Activated CD4-positive, alpha-beta T cell treated with anti-CD3 and anti-CD28 coated beads for 36 hours (primary cell): ENCODE results near the gene PHF14. TPM values are rescaled to one million over a fixed set of nuclear protein-coding genes. Genes with fewer than 3 reads are reported as not detected.

Experiments
- ATAC-seq: fragments of 200-7000 bp; cut with Tn5 transposase; one replicate; pipeline ENCODE4 v1.10.0; 2021; ENCODE audit warnings: mild to moderate bottlenecking, moderate library complexity
- CTCF ChIA-PET: fragments of 350-600 bp; sonication (Branson Sonifier 250); formaldehyde crosslinking; loops from one replicate; lab custom pipeline; 2021; ENCODE audit warnings: antibody characterized with exemption; lab: Charles Lee
- POLR2A ChIA-PET: fragments of 350-600 bp; sonication (Branson Sonifier 250); formaldehyde crosslinking; loops from one replicate; lab custom pipeline; 2021; ENCODE audit warnings: antibody characterized with exemption, inconsistent platforms; lab: Charles Lee
- DNase-seq: peaks from one replicate; pipeline ENCODE4 v3.0.0-alpha.2; 2020
- H3K27ac Mint-ChIP-seq: one replicate; pipeline ENCODE4 v1.8.0; 2021; ENCODE audit warnings: mixed read lengths
- H3K27me3 Mint-ChIP-seq: one replicate; pipeline ENCODE4 v1.8.0; 2021; ENCODE audit warnings: mixed read lengths
- H3K36me3 Mint-ChIP-seq: one replicate; pipeline ENCODE4 v1.8.0; 2021; ENCODE audit warnings: low read depth, mixed read lengths
- H3K4me1 Mint-ChIP-seq: one replicate; pipeline ENCODE4 v1.8.0; 2021; ENCODE audit warnings: mixed read lengths
- H3K4me3 Mint-ChIP-seq: one replicate; pipeline ENCODE4 v1.8.0; 2021; ENCODE audit warnings: mild to moderate bottlenecking, moderate library complexity, mixed read lengths
- H3K9me3 Mint-ChIP-seq: one replicate; pipeline ENCODE4 v1.8.0; 2021; ENCODE audit warnings: low read depth, mixed read lengths
- intact Hi-C, 2 experiments: fragments of 100-400 bp; cut with DNase I in 1 of 2; cut with micrococcal nuclease in 1 of 2; formaldehyde crosslinking; loops; one replicate each; pipeline versions ENCODE4 v1.14.2 to v1.15.1; 2022 to 2024; cut with DNase I, micrococcal nuclease
- total RNA-seq, 2 experiments: library from RNA; stranded (reverse); gene quantifications; one replicate each; pipeline ENCODE4 v1.2.3, GENCODE V29; 2021

Gene PHF14
- total RNA-seq, 2 experiments from 2014 or later = 37.4 to 40.3 TPM

- Mint-ChIP-seq H3K9me3 (no peaks in the 10 kb centered on the region), H3K4me1 (peaks cover 14% of the 10 kb centered on the region), H3K27me3 (no peaks in the 10 kb centered on the region), H3K27ac (no peak overlapping the region), H3K4me3 (no peak overlapping the region), H3K36me3 (peaks cover 20% of the 10 kb centered on the region)
- DNase-seq = no peak
- intact Hi-C loops = no loop called here
- CTCF ChIA-PET = no interaction called here
- ATAC-seq = no peak
- POLR2A ChIA-PET = no interaction called here
Observed at GRCh38 chr7:11120068-11120664, 146.5 kb downstream of the PHF14 start.

- Mint-ChIP-seq H3K9me3 (no peaks in the 10 kb centered on the region), H3K4me1 (peaks cover 14% of the 10 kb centered on the region), H3K4me3 (no peak overlapping the region), H3K27me3 (no peaks in the 10 kb centered on the region), H3K36me3 (peaks cover 20% of the 10 kb centered on the region), H3K27ac (no peak overlapping the region)
- ChIA-PET POLR2A (no interaction called here), CTCF (no interaction called here)
- intact Hi-C loops = no loop called here
- DNase-seq (no peak), ATAC-seq (peak; percentile 73)
Observed at GRCh38 chr7:11120675-11121220, 147.1 kb downstream of the PHF14 start.

- Mint-ChIP-seq H3K4me1 (peaks cover 34% of the 10 kb centered on the region), H3K27me3 (no peaks in the 10 kb centered on the region), H3K9me3 (no peaks in the 10 kb centered on the region), H3K36me3 (peaks cover 22% of the 10 kb centered on the region), H3K27ac (no peak overlapping the region), H3K4me3 (no peak overlapping the region)
- DNase-seq (no peak), ATAC-seq (no peak)
- ChIA-PET CTCF (interaction anchor here (2.0 kb wide), 1 partner anchor 8 kb away, joined by 6 read pairs; no protein-coding TSS in a partner anchor), POLR2A (no interaction called here)
- intact Hi-C loops = no loop called here
Observed at GRCh38 chr7:11124856-11125559, 151.3 kb downstream of the PHF14 start.

GRCh38 chr7:11127114-11127785 is 153.6 kb downstream of the PHF14 start:
- no peaks in the 10 kb centered on the region for H3K9me3 Mint-ChIP-seq
- ATAC-seq (peak; percentile 74), DNase-seq (no peak)
- peaks cover 13% of the 10 kb centered on the region for H3K36me3 Mint-ChIP-seq
- H3K4me3 Mint-ChIP-seq = no peak overlapping the region
- CTCF ChIA-PET = interaction anchor here (0.6 to 2.0 kb wide), 7 partner anchors 9 to 217 kb away, joined by 3 to 6 read pairs (median 3); no protein-coding TSS in a partner anchor
- POLR2A ChIA-PET = no interaction called here
- H3K4me1 Mint-ChIP-seq = peaks cover 26% of the 10 kb centered on the region
- intact Hi-C loops = no loop called here
- peak overlapping the region; percentile 48 for H3K27ac Mint-ChIP-seq
- no peaks in the 10 kb centered on the region for H3K27me3 Mint-ChIP-seq

GRCh38 chr7:11127988-11128387 is 154.3 kb downstream of the PHF14 start:
- no peaks in the 10 kb centered on the region for H3K9me3 Mint-ChIP-seq
- peaks cover 26% of the 10 kb centered on the region for H3K4me1 Mint-ChIP-seq
- ChIA-PET CTCF (no interaction called here), POLR2A (no interaction called here)
- intact Hi-C loops = no loop called here
- H3K36me3 Mint-ChIP-seq = peaks cover 10% of the 10 kb centered on the region
- DNase-seq = no peak
- ATAC-seq = no peak
- no peaks in the 10 kb centered on the region for H3K27me3 Mint-ChIP-seq
- no peak overlapping the region for H3K4me3 Mint-ChIP-seq
- H3K27ac Mint-ChIP-seq = no peak overlapping the region

GRCh38 chr7:11128498-11128897 is 154.8 kb downstream of the PHF14 start:
- no peaks in the 10 kb centered on the region for H3K9me3 Mint-ChIP-seq
- POLR2A ChIA-PET = no interaction called here
- no peak overlapping the region for H3K27ac Mint-ChIP-seq
- CTCF ChIA-PET = no interaction called here
- peaks cover 10% of the 10 kb centered on the region for H3K36me3 Mint-ChIP-seq
- H3K27me3 Mint-ChIP-seq = no peaks in the 10 kb centered on the region
- no peak overlapping the region for H3K4me3 Mint-ChIP-seq
- H3K4me1 Mint-ChIP-seq = peaks cover 26% of the 10 kb centered on the region
- intact Hi-C loops = no loop called here
- DNase-seq = no peak
- ATAC-seq = no peak

GRCh38 chr7:11130012-11130411 is 156.3 kb downstream of the PHF14 start:
- POLR2A ChIA-PET = no interaction called here

GRCh38 chr7:11130601-11131000 is 156.9 kb downstream of the PHF14 start:
- Mint-ChIP-seq H3K9me3 (no peaks in the 10 kb centered on the region), H3K4me1 (peaks cover 26% of the 10 kb centered on the region), H3K36me3 (peaks cover 12% of the 10 kb centered on the region), H3K27me3 (no peaks in the 10 kb centered on the region), H3K4me3 (no peak overlapping the region), H3K27ac (no peak overlapping the region)
- no peak for ATAC-seq
- ChIA-PET CTCF (interaction anchor here (1.1 kb wide), 1 partner anchor 12 kb away, joined by 3 read pairs; no protein-coding TSS in a partner anchor), POLR2A (no interaction called here)
- DNase-seq = no peak
- intact Hi-C loops = no loop called here

More at GRCh38 chr7:11130012-11130411, 156.3 kb downstream of the PHF14 start:
- intact Hi-C loops = no loop called here
- Mint-ChIP-seq H3K27me3 (no peaks in the 10 kb centered on the region), H3K9me3 (no peaks in the 10 kb centered on the region), H3K4me1 (peaks cover 26% of the 10 kb centered on the region), H3K4me3 (no peak overlapping the region), H3K27ac (no peak overlapping the region), H3K36me3 (peaks cover 12% of the 10 kb centered on the region)
- ATAC-seq (peak; percentile 44), DNase-seq (peak; percentile 10)
- CTCF ChIA-PET = interaction anchor here (0.5 to 1.1 kb wide), 2 partner anchors 12 to 1205 kb away, joined by 3 read pairs; no protein-coding TSS in a partner anchor

- DNase-seq (no peak), ATAC-seq (no peak)
- peaks cover 5% of the 10 kb centered on the region for H3K36me3 Mint-ChIP-seq
- ChIA-PET POLR2A (no interaction called here), CTCF (interaction anchor here (0.7 kb wide), 1 partner anchor 22 kb away, joined by 3 read pairs; no protein-coding TSS in a partner anchor)
- H3K9me3 Mint-ChIP-seq = no peaks in the 10 kb centered on the region
- no peak overlapping the region for H3K4me3 Mint-ChIP-seq
- peaks cover 6% of the 10 kb centered on the region for H3K4me1 Mint-ChIP-seq
- H3K27me3 Mint-ChIP-seq = no peaks in the 10 kb centered on the region
- no peak overlapping the region for H3K27ac Mint-ChIP-seq
- intact Hi-C loops = no loop called here
Observed at GRCh38 chr7:11133436-11133959, 159.8 kb downstream of the PHF14 start.

GRCh38 chr7:11135573-11135972 is 161.9 kb downstream of the PHF14 start:
- no peaks in the 10 kb centered on the region for H3K4me1 Mint-ChIP-seq
- intact Hi-C loops = no loop called here
- ChIA-PET POLR2A (no interaction called here), CTCF (interaction anchor here (0.9 to 1.1 kb wide), 2 partner anchors 9 to 274 kb away, joined by 3 read pairs; no protein-coding TSS in a partner anchor)
- ATAC-seq (no peak), DNase-seq (no peak)
- H3K9me3 Mint-ChIP-seq = no peaks in the 10 kb centered on the region
- no peak overlapping the region for H3K4me3 Mint-ChIP-seq
- no peak overlapping the region for H3K27ac Mint-ChIP-seq
- no peaks in the 10 kb centered on the region for H3K27me3 Mint-ChIP-seq
- peaks cover 5% of the 10 kb centered on the region for H3K36me3 Mint-ChIP-seq

GRCh38 chr7:11141541-11141940 is 167.9 kb downstream of the PHF14 start:
- DNase-seq (no peak), ATAC-seq (no peak)
- H3K27ac Mint-ChIP-seq = no peak overlapping the region
- POLR2A ChIA-PET = no interaction called here
- H3K9me3 Mint-ChIP-seq = no peaks in the 10 kb centered on the region
- H3K36me3 Mint-ChIP-seq = peaks cover 2% of the 10 kb centered on the region
- H3K4me1 Mint-ChIP-seq = no peaks in the 10 kb centered on the region
- CTCF ChIA-PET = interaction anchor here (0.7 to 1.3 kb wide), 3 partner anchors 11 to 71 kb away, joined by 3 to 4 read pairs (median 3); no protein-coding TSS in a partner anchor
- no peaks in the 10 kb centered on the region for H3K27me3 Mint-ChIP-seq
- intact Hi-C loops = no loop called here
- H3K4me3 Mint-ChIP-seq = no peak overlapping the region
